ENCODE measurements around the gene CD300H.

DNA sequence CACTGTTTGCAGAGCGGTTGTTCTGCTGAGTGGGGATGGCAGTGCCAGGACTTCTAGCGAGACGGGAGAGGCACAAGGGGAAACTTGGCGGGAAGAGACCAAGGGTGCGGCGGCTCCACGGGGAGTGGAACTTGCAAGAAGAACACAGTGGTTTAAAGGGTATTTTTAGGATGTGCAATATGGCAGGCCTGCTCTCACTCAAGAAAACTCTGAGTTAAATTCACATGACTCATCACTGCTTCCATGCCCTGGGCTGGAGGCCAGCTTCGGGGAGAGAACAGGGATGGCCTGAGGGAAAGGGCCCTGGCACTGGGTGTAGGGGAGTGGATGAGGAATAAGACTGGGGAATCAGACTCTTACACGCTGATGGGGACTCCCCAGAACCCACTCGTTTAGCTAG is 38.1 kb upstream of the CD300H start:
- TF ChIP-seq GATA2 (IDR thresholded peaks at IDR 0.05; ENCODE audit: low read depth, low read length) (no peak), GATA3 (IDR thresholded peaks at IDR 0.05; ENCODE audit: low read depth, low read length) (no peak)
